Ureter (tissue), 1 donor: ENCODE results near the gene IL18BP. TPM values are rescaled to one million over a fixed set of nuclear protein-coding genes. Genes with fewer than 3 reads are reported as not detected.

Source experiments
- DNase-seq: peaks from one replicate; pipeline ENCODE4 v3.0.0-alpha.2; 2020; ENCODE audit warnings: low spot score
- total RNA-seq: library from RNA; stranded (reverse); gene quantifications from one replicate; pipeline ENCODE4 v1.2.4, GENCODE V29; 2023
- donor health status: DM: yes; HTN: yes; CAD: no.

IL18BP gene
- total RNA-seq, result 13.1 TPM

- no peak for DNase-seq
Observed at GRCh38 chr11:71998649-71999310, at the start of gene IL18BP. IL18BP (plus strand) TSS chr11:71998909; CDS start chr11:71999985, 1,076 bp downstream.

- DNase-seq, result no peak
Observed at GRCh38 chr11:71949034-71949433, 49.7 kb upstream of the IL18BP start.

DNA sequence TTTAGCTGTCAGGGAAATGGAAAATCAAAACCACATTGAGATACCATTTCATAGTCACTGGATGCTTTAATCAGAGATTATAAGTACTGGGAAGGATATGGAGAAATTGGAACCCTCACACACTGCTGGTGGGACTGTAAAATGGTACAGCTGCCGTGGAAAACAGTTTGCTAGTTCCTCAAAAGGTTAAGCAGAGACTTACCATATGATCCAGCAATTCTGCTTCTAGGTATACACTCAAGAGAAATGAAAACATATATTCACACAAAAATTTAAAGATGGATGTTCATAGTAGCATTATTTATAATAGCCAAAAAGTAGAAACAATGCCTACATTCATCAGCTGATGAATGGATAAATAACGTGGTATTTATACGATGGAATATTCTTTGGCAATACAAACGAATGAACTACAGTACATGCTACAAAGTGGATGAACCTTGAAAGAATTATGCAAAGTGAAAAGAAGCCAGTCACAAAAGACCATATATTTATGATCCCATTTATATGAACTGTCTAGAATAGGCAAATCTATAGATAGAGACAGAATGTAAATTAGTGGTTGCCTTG lies 46.9 kb upstream of the IL18BP start:
- DNase-seq, result no peak

DNA sequence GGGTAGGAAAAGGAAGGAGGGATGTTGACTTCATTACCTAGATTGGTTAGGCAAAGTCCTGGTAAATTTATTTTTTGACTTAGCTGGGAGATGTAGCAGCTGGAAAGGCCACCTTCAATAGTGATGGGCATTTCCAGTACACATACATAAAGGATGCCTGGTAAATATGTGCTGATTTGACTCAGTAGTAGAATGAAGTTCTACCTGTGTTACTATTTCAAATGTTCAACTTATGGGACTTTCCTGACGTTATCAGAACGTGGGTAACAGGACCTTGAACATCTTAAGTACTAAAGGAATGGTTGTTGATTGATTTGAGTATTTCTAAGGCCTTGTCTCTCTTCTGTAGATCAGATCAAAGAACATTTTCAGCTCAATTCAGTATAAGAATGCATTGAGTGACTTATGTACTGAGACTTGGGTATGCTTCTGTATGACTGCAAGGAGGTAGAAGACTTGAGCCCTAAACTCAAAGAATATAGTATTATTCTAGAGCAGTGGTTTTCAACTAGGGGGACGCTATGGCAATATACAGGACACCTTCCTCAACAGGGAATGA lies 42.7 kb upstream of the IL18BP start:
- no peak for DNase-seq

DNA sequence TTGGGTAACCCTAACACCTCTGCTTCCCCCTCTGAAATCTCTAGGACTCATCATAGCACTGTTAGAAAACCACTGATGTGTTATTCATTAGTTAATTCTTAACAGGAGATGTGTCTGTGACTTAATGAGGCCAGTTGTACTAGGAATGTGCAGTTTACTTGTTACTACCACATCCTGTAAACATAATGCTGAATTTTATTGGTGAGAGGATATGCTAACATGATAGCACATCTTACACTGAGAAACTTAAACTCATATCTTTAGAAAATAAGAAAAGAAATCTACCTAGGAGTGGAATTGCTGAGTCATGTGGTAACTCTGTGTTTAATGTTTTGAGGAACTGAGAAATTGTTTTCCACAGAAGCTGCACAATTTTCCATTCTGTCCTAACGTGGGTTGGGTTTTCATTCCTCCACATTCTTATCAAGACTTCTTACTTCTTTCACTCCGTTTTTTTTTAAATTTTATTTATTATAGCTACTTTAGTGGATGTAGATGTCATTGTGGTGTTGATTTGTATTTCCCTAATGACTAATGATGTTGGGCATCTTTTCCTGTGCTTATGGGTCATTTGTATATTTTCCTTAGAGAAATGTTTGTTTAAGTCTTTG lies 36.2 kb upstream of the IL18BP start:
- no peak for DNase-seq

- no peak for DNase-seq
Observed at GRCh38 chr11:71963468-71963867, 35.2 kb upstream of the IL18BP start.

GRCh38 chr11:71964641-71965040 lies 34.1 kb upstream of the IL18BP start:
- no peak for DNase-seq

DNA sequence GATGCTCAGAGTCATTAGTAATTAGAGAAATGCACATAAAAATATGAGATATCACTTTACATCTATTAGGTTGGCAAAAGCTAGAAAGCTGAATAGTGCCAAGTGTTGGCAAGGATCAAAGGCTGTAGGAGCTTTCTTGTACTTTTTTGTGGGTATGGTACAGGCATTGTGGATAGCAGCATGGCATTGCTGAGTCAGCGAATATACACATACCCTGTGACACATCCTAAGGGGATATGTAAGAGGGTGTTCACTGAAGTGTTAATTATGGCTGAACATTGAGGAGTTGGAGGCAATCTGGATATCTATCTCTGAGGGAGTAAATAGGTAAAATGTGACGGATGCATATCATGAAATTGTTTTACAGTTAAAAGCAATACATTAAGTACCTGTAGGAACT lies 27.0 kb upstream of the IL18BP start:
- no peak for DNase-seq

GRCh38 chr11:71976551-71976950 lies 22.2 kb upstream of the IL18BP start:
- DNase-seq, result no peak

GRCh38 chr11:71977090-71977489 lies 21.6 kb upstream of the IL18BP start:
- no peak for DNase-seq

- DNase-seq, result no peak
Observed at GRCh38 chr11:71977743-71978418, 20.8 kb upstream of the IL18BP start.

- DNase-seq, result no peak
Observed at GRCh38 chr11:71979094-71979493, 19.6 kb upstream of the IL18BP start.

DNA sequence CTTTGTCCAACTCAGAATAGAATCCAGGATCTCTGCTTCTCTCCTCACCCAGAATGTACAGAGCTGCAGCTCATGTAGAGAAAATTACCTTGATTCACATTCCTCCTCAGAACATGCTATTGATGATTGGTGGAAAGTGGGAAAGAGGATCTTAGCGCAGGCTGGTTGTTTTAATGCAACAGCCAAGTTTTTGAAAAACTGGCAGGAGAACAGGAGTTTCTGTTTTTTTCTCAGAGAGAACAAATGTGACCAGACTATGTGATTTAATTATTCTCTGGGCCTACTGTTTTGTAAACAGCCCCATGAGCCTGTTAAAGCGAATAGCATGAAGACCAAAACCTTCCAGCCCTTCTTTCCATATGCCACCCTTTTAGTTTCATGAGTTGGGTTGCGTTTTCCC lies 19.1 kb upstream of the IL18BP start:
- no peak for DNase-seq

DNA sequence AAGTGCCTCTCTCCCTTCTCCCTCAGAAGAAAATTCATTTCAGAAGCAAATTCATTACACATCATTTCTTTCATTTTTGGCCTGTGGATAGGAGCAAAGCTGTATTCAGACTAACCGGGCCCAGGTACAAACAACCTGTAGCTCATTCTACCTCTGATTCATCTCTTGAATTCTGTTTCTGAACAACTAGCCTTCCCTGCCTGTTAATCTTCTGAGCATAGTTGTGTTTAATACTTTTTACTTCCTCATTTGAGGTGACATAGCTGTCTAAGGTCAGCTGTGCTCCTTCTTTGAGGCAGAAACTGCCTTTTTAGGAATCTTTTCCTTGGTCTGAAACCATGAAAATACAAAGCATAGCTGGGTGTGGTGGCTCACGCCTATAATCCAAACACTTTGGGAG lies 12.6 kb upstream of the IL18BP start:
- no peak for DNase-seq

DNA sequence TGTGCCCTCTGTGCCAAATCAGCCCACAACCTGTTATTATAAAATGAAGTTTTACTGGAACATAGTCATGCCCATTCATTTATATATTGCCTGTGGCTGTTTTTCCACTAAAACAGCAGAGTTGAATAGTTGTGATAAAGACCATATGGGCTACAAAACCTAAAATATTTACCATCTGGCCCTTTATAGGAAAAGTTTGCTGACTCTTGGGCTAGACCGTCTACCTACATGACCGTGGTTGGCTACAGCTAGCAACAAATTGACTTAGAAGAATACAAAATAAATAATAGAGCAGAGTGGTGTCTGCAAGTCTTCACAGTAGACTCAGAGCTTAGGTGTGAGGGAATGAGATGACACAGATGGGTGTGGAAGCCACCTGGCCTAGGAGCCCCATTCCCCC lies 11.2 kb upstream of the IL18BP start:
- DNase-seq, result no peak

GRCh38 chr11:71988050-71988449 lies 10.7 kb upstream of the IL18BP start:
- no peak for DNase-seq

GRCh38 chr11:71990701-71991100 lies 8.0 kb upstream of the IL18BP start:
- DNase-seq, result no peak

- no peak for DNase-seq
Observed at GRCh38 chr11:71991494-71991893, 7.2 kb upstream of the IL18BP start.

- DNase-seq, result no peak
Observed at GRCh38 chr11:71992136-71992730, 6.5 kb upstream of the IL18BP start.

GRCh38 chr11:71994786-71995185 lies 3.9 kb upstream of the IL18BP start:
- no peak for DNase-seq

DNA sequence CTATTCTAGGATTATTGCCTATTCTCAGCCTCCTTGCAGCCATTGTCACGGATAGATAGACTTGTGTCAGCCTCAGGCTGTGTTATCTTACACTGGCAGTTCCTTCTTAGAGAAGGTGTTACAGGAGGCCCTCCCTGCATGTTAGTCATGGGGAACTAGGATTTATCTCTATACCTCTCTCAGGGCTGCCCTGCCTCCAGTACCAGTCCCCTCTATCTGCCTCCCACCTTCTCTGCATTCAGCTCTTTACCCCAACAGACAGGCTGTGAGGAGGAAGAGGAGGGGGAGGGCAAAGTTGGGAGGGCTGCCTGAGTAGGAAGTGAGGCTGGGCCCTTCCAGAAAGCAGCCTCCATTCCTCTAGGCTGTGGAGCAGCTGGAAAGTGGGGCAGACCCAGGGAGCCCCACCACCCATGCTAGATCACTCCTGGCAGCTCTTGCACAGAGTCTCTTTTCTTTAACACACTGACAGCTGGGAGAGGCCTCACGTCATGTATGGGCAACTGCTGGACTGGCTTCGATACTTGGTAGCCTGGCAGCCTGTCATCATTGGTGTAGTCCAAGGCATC lies 2.9 kb upstream of the IL18BP start:
- no peak for DNase-seq

- DNase-seq, result no peak
Observed at GRCh38 chr11:71996517-71996916, 2.2 kb upstream of the IL18BP start.
